Osteocyte (in vitro differentiated cells): ENCODE data around the gene TNIP1. TPM values are rescaled to one million over a fixed set of nuclear protein-coding genes. Genes with fewer than 3 reads are reported as not detected.

Experiments used
- DNase-seq: peaks from one replicate; pipeline ENCODE4 v3.0.0; 2021; ENCODE audit warnings: mixed read lengths; ENCODE audit not compliant: unreplicated experiment; ENCODE audit errors: extremely low spot score
- H3K27ac Mint-ChIP-seq: one replicate; pipeline ENCODE4 v1.8.0; 2021; ENCODE audit warnings: mild to moderate bottlenecking, mixed read lengths; ENCODE audit not compliant: unreplicated experiment
- H3K27me3 Mint-ChIP-seq: one replicate; pipeline ENCODE4 v1.8.0; 2021; ENCODE audit warnings: mixed read lengths; ENCODE audit not compliant: unreplicated experiment
- H3K36me3 Mint-ChIP-seq: one replicate; pipeline ENCODE4 v1.8.0; 2021; ENCODE audit warnings: mixed read lengths; ENCODE audit not compliant: unreplicated experiment
- H3K4me1 Mint-ChIP-seq: one replicate; pipeline ENCODE4 v1.8.0; 2021; ENCODE audit warnings: mixed read lengths; ENCODE audit not compliant: unreplicated experiment
- H3K4me3 Mint-ChIP-seq: one replicate; pipeline ENCODE4 v1.8.0; 2021; ENCODE audit warnings: mild to moderate bottlenecking, moderate library complexity, mixed read lengths; ENCODE audit not compliant: unreplicated experiment
- H3K9me3 Mint-ChIP-seq: one replicate; pipeline ENCODE4 v1.8.0; 2021; ENCODE audit warnings: mixed read lengths; ENCODE audit not compliant: unreplicated experiment
- CTCF ChIP-seq: fragments of 200-600 bp; sonication (generic); IDR thresholded peaks from 2 replicates; pipeline ENCODE4 v1.5.0; 2021; ENCODE audit warnings: antibody characterized with exemption, mild to moderate bottlenecking, moderate library complexity
- total RNA-seq: library from RNA; stranded (reverse); gene quantifications from 2 replicates; pipeline ENCODE4 v1.2.1, GENCODE V29; 2021

The TNIP1 gene
- total RNA-seq, 1 donor from 2014 or later = 85.5 TPM

- H3K27ac Mint-ChIP-seq = no peak overlapping the region
- peaks cover 40% of the 10 kb centered on the region for H3K36me3 Mint-ChIP-seq
- H3K9me3 Mint-ChIP-seq = no peaks in the 10 kb centered on the region
- no peaks in the 10 kb centered on the region for H3K4me1 Mint-ChIP-seq
- DNase-seq = no peak
- H3K4me3 Mint-ChIP-seq = no peak overlapping the region
- TF ChIP-seq CTCF = no peak
- H3K27me3 Mint-ChIP-seq = no peaks in the 10 kb centered on the region
Measured at GRCh38 chr5:151028717-151029116, 52.1 kb downstream of the TNIP1 start.

- H3K4me1 Mint-ChIP-seq = no peaks in the 10 kb centered on the region
- H3K27ac Mint-ChIP-seq = no peak overlapping the region
- H3K36me3 Mint-ChIP-seq = peaks cover 37% of the 10 kb centered on the region
- H3K27me3 Mint-ChIP-seq = no peaks in the 10 kb centered on the region
- DNase-seq = no peak
- no peak overlapping the region for H3K4me3 Mint-ChIP-seq
- no peak for TF ChIP-seq CTCF
- H3K9me3 Mint-ChIP-seq = no peaks in the 10 kb centered on the region
Measured at GRCh38 chr5:151027961-151028479, 52.8 kb downstream of the TNIP1 start.

- Mint-ChIP-seq H3K27me3 (no peaks in the 10 kb centered on the region), H3K27ac (no peak overlapping the region), H3K4me3 (no peak overlapping the region)
Measured at GRCh38 chr5:151026679-151027078, 54.2 kb downstream of the TNIP1 start.

GRCh38 chr5:151026088-151026487, 54.7 kb downstream of the TNIP1 start:
- Mint-ChIP-seq H3K4me1 (peaks cover 1% of the 10 kb centered on the region), H3K27me3 (no peaks in the 10 kb centered on the region), H3K4me3 (no peak overlapping the region), H3K9me3 (no peaks in the 10 kb centered on the region), H3K36me3 (peaks cover 21% of the 10 kb centered on the region), H3K27ac (no peak overlapping the region)
- TF ChIP-seq CTCF = no peak
- no peak for DNase-seq

More at GRCh38 chr5:151026679-151027078, 54.2 kb downstream of the TNIP1 start:
- DNase-seq = no peak
- TF ChIP-seq CTCF = no peak
- Mint-ChIP-seq H3K4me1 (no peaks in the 10 kb centered on the region), H3K9me3 (no peaks in the 10 kb centered on the region), H3K36me3 (peaks cover 27% of the 10 kb centered on the region)

GRCh38 chr5:151025250-151025606, 55.6 kb downstream of the TNIP1 start:
- H3K27me3 Mint-ChIP-seq = no peaks in the 10 kb centered on the region
- H3K36me3 Mint-ChIP-seq = peaks cover 17% of the 10 kb centered on the region

More at GRCh38 chr5:151025250-151025606, 55.6 kb downstream of the TNIP1 start:
- no peak for DNase-seq
- Mint-ChIP-seq H3K27ac (no peak overlapping the region), H3K9me3 (no peaks in the 10 kb centered on the region), H3K4me3 (no peak overlapping the region), H3K4me1 (peaks cover 6% of the 10 kb centered on the region)
- TF ChIP-seq CTCF = no peak
